HEK293 (cell line): ENCODE results near the gene MEF2C.

Experiments used
- CTCF ChIP-seq: fragments of 450-650 bp; formaldehyde crosslinking; IDR thresholded peaks from 2 replicates; pipeline ENCODE4 v1.5.1; 2016; ENCODE audit warnings: missing biosample characterization, missing genetic modification characterization
- MEIS1 ChIP-seq: sonication (generic); formaldehyde crosslinking; IDR thresholded peaks from 2 replicates; pipeline ENCODE4 v1.8.1; 2022; ENCODE audit warnings: missing genetic modification reagents, mild to moderate bottlenecking, borderline replicate concordance
- PRDM1 ChIP-seq: fragments of 450-650 bp; formaldehyde crosslinking; IDR thresholded peaks from 2 replicates; pipeline ENCODE4; 2016; ENCODE audit warnings: missing biosample characterization, missing genetic modification characterization
- SP2 ChIP-seq: fragments of 450-650 bp; formaldehyde crosslinking; IDR thresholded peaks from 2 replicates; pipeline ENCODE4 v1.5.1; 2016; ENCODE audit warnings: missing biosample characterization, missing genetic modification characterization
- TRIM28 ChIP-seq: IDR thresholded peaks from 2 replicates; pipeline ENCODE4 v1.6.1; 2011; ENCODE audit warnings: low read length, control low read depth, borderline replicate concordance
- WT1 ChIP-seq: fragments of 450-650 bp; formaldehyde crosslinking; IDR thresholded peaks from 2 replicates; pipeline ENCODE4 v1.5.1; 2016; ENCODE audit warnings: missing biosample characterization, missing genetic modification characterization
- ZBTB8A ChIP-seq: fragments of 450-650 bp; formaldehyde crosslinking; IDR thresholded peaks from 2 replicates; pipeline ENCODE4 v1.5.1; 2016; ENCODE audit warnings: missing biosample characterization, missing genetic modification characterization
- ZNF146 ChIP-seq: fragments of 450-650 bp; formaldehyde crosslinking; IDR thresholded peaks from 2 replicates; pipeline ENCODE4 v1.5.1; 2016; ENCODE audit warnings: missing biosample characterization, missing genetic modification characterization
- ZNF16 ChIP-seq: fragments of 450-650 bp; formaldehyde crosslinking; IDR thresholded peaks from 2 replicates; pipeline ENCODE4 v1.5.1; 2016; ENCODE audit warnings: low read depth, missing biosample characterization, missing genetic modification characterization
- ZNF280D ChIP-seq: fragments of 450-650 bp; formaldehyde crosslinking; IDR thresholded peaks from 2 replicates; pipeline ENCODE4 v1.5.1; 2016; ENCODE audit warnings: missing biosample characterization, missing genetic modification characterization

GRCh38 chr5:88746438-88746882 lies 136.5 kb downstream of the MEF2C start:
- TF ChIP-seq CTCF (no peak), MEIS1 (CRISPR knock-in tag) (no peak), ZNF146 (no peak), PRDM1 (tag by site-specific recombination) (no peak), SP2 (tag by site-specific recombination) (no peak), ZBTB8A (tag by site-specific recombination) (no peak), WT1 (tag by site-specific recombination) (no peak), ZNF280D (tag by site-specific recombination) (no peak), TRIM28 (no peak), ZNF16 (tag by site-specific recombination) (no peak)
